GM12891 (cell line): ENCODE results near the gene VSNL1.

Source experiments
- POLR2A ChIP-seq: IDR thresholded peaks from 2 replicates; pipeline ENCODE4 v1.6.1; 2011; ENCODE audit warnings: low read depth, low read length, control low read depth
- POLR2AphosphoS5 ChIP-seq: IDR thresholded peaks from 2 replicates; pipeline ENCODE4 v1.6.1; 2011; ENCODE audit warnings: low read depth, low read length, control low read depth
- SPI1 ChIP-seq: IDR thresholded peaks from 2 replicates; pipeline ENCODE4 v1.6.1; 2011; ENCODE audit warnings: low read depth, low read length, control low read depth

DNA sequence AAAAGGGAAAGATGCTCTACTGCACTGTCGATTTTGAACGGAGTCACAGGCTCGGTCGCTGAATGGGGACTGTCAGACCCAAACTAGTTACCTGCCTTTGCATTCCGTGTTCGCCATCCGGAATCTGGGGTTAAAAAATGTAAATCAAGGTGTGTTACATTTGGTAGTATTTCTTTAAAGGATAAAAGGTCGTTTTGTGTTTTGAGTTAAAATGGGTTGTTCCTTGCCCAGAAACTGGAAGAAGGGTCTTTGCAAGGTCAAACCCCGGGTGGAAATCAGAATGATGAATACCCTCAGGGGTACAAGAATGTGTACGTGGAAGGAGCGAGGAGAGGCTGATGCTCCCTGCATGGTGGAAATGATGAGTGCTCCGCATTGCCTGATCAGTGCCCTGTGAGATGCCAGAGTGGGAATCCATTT, 1.0 kb downstream of the VSNL1 start:
- no peak for TF ChIP-seq POLR2A
- no peak for TF ChIP-seq POLR2AphosphoS5
- no peak for TF ChIP-seq SPI1
